ENCODE measurements around the gene MPPED1.

The MPPED1 gene

GRCh38 chr22:43447380-43447779 is 35.6 kb downstream of the MPPED1 start:
- no peak for DNase-seq (ENCODE audit: low spot score)

GRCh38 chr22:43448048-43448447 is 36.2 kb downstream of the MPPED1 start:
- no peak for DNase-seq (ENCODE audit: low spot score)

GRCh38 chr22:43449205-43449830 is 37.5 kb downstream of the MPPED1 start:
- no peak for DNase-seq (ENCODE audit: low spot score)

- DNase-seq (ENCODE audit: low spot score), result no peak
Measured at GRCh38 chr22:43449831-43450225, 38.0 kb downstream of the MPPED1 start.

GRCh38 chr22:43451371-43452050 is 39.7 kb downstream of the MPPED1 start:
- DNase-seq (ENCODE audit: low spot score), result no peak

GRCh38 chr22:43455846-43456245 is 44.0 kb downstream of the MPPED1 start:
- DNase-seq (ENCODE audit: low spot score), result no peak

- DNase-seq (ENCODE audit: low spot score), result no peak
Measured at GRCh38 chr22:43457002-43457401, 45.2 kb downstream of the MPPED1 start.

- DNase-seq (ENCODE audit: low spot score), result no peak
Measured at GRCh38 chr22:43462701-43463100, 50.9 kb downstream of the MPPED1 start.

- DNase-seq (ENCODE audit: low spot score), result no peak
Measured at GRCh38 chr22:43464809-43465208, 53.0 kb downstream of the MPPED1 start.

- no peak for DNase-seq (ENCODE audit: low spot score)
Measured at GRCh38 chr22:43465291-43466015, 53.6 kb downstream of the MPPED1 start.

- DNase-seq (ENCODE audit: low spot score), result no peak
Measured at GRCh38 chr22:43466710-43467109, 54.9 kb downstream of the MPPED1 start.

- DNase-seq (ENCODE audit: low spot score), result no peak
Measured at GRCh38 chr22:43467216-43467940, 55.6 kb downstream of the MPPED1 start.

- no peak for DNase-seq (ENCODE audit: low spot score)
Measured at GRCh38 chr22:43470253-43470652, 58.4 kb downstream of the MPPED1 start.

- no peak for DNase-seq (ENCODE audit: low spot score)
Measured at GRCh38 chr22:43470941-43471585, 59.2 kb downstream of the MPPED1 start.

- DNase-seq (ENCODE audit: low spot score), result no peak
Measured at GRCh38 chr22:43471606-43472135, 59.9 kb downstream of the MPPED1 start.

- DNase-seq (ENCODE audit: low spot score), result no peak
Measured at GRCh38 chr22:43473031-43473430, 61.2 kb downstream of the MPPED1 start.

GRCh38 chr22:43473441-43473840 is 61.6 kb downstream of the MPPED1 start:
- DNase-seq (ENCODE audit: low spot score), result no peak

GRCh38 chr22:43474161-43475101 is 62.6 kb downstream of the MPPED1 start:
- no peak for DNase-seq (ENCODE audit: low spot score)

GRCh38 chr22:43475549-43476076 is 63.8 kb downstream of the MPPED1 start:
- DNase-seq (ENCODE audit: low spot score), result no peak

GRCh38 chr22:43476341-43476740 is 64.5 kb downstream of the MPPED1 start:
- DNase-seq (ENCODE audit: low spot score), result no peak

Measured in D341Med (cell line).